HepG2 (cell line): Measurements from ENCODE around the gene KCNK17. TPM values are rescaled to one million over a fixed set of nuclear protein-coding genes. Genes with fewer than 3 reads are reported as not detected.

ENCODE experiments used
- ATAC-seq: fragments of 200-7000 bp; cut with Tn5 transposase; 3 replicates; pipeline ENCODE4 v1.9.1; 2020; ENCODE audit warnings: mild to moderate bottlenecking, moderate library complexity
- BruUV-seq: library from RNA; stranded (reverse); fragments of 400-500 nt; replicated peaks from 2 replicates; lab custom pipeline; 2021; lab: Mats Ljungman, UMichigan
- CTCF ChIA-PET: fragments of 300-600 bp; formaldehyde crosslinking; extraction: SDS; loops from one replicate; lab custom pipeline; 2021; ENCODE audit warnings: low total read pairs, inconsistent platforms, low intra/inter-chr PET ratio; lab: Yijun Ruan, JAX
- POLR2A ChIA-PET: fragments of 350-600 bp; sonication (Branson Sonifier 250); formaldehyde crosslinking; loops from one replicate; lab custom pipeline; 2020; ENCODE audit warnings: antibody characterized with exemption, inconsistent platforms; lab: Yijun Ruan, JAX
- DNase-seq: peaks from one replicate; pipeline ENCODE4 v3.0.0-alpha.2; 2015; ENCODE audit warnings: low spot score
- FAIRE-seq: peaks from 3 replicates; lab custom pipeline; 2011; peaks lifted over from hg19 to GRCh38; lab: Jason Lieb, UNC
- H2AFZ ChIP-seq: one replicate; pipeline ENCODE4 v1.6.1; 2011; ENCODE audit warnings: low read length, inconsistent platforms
- H3K27ac ChIP-seq: fragments of 300-600 bp; 3 replicates; pipeline ENCODE4 v1.8.0; 2011; ENCODE audit warnings: mixed run types, mild to moderate bottlenecking, mixed read lengths, low read length, inconsistent platforms; ENCODE audit not compliant: insufficient read depth; ENCODE audit errors: extremely low read length
- H3K27me3 ChIP-seq, 2 experiments: fragments of 200-600 bp in 1 of 2; 2 replicates in 1 of 2; 3 replicates in 1 of 2; pipeline versions ENCODE4 v1.6.0 to v1.8.0; 2011; ENCODE audit warnings: low read length in 2 of 2, mild to moderate bottlenecking in 2 of 2, moderate library complexity in 2 of 2, inconsistent platforms in 1 of 2; ENCODE audit not compliant: insufficient read depth in 2 of 2, control insufficient read depth in 1 of 2
- H3K36me3 ChIP-seq, 2 experiments: fragments of 200-600 bp in 1 of 2; replicated peaks in 1 of 2; 2 replicates in 1 of 2; 3 replicates in 1 of 2; pipeline versions ENCODE4 v1.5.1 to v1.8.0; 2011; ENCODE audit warnings: low read length in 2 of 2, inconsistent platforms in 1 of 2; ENCODE audit not compliant: insufficient read depth in 2 of 2, control insufficient read depth in 1 of 2
- H3K4me1 ChIP-seq: 2 replicates; pipeline ENCODE4 v1.5.1; 2012; ENCODE audit warnings: low read length, inconsistent platforms; ENCODE audit not compliant: insufficient read depth
- H3K4me2 ChIP-seq: 2 replicates; pipeline ENCODE4 v1.6.0; 2011; ENCODE audit warnings: low read depth, low read length, inconsistent platforms
- H3K4me3 ChIP-seq, 3 experiments: fragments of 200-600 bp in 1 of 3; sonication (generic), shearing (Covaris generic) in 1 of 3; replicated peaks in 1 of 3; 2 replicates each; pipeline ENCODE4 v1.5.1; 2011 to 2016; ENCODE audit warnings: low read length in 3 of 3, inconsistent platforms in 2 of 3, low read depth in 2 of 3, mild to moderate bottlenecking in 2 of 3, control low read depth in 1 of 3, mixed read lengths in 1 of 3; ENCODE audit not compliant: insufficient read depth in 1 of 3
- H3K79me2 ChIP-seq: one replicate; pipeline ENCODE4 v1.6.1; 2011; ENCODE audit warnings: low read length, inconsistent platforms; ENCODE audit not compliant: insufficient read depth
- H3K9ac ChIP-seq: 2 replicates; pipeline ENCODE4 v1.6.0; 2011; ENCODE audit warnings: mild to moderate bottlenecking, low read depth, low read length, inconsistent platforms; ENCODE audit not compliant: insufficient read depth
- H3K9me3 ChIP-seq: 2 replicates; pipeline ENCODE4 v1.5.1; 2012; ENCODE audit warnings: mild to moderate bottlenecking, low read length
- H4K20me1 ChIP-seq: 2 replicates; pipeline ENCODE4 v1.6.0; 2011; ENCODE audit warnings: inconsistent platforms, mild to moderate bottlenecking, low read length, moderate library complexity; ENCODE audit not compliant: insufficient read depth
- GABPA ChIP-seq, 2 experiments: IDR thresholded peaks; 2 replicates each; pipeline ENCODE4 v1.6.1; 2011 to 2016; ENCODE audit warnings: low read depth in 2 of 2, low read length in 1 of 2, missing biosample characterization in 1 of 2, missing genetic modification characterization in 1 of 2
- HDAC1 ChIP-seq: sonication (generic); formaldehyde crosslinking; IDR thresholded peaks from 2 replicates; pipeline ENCODE4 v1.5.1; 2020; ENCODE audit warnings: mild to moderate bottlenecking, missing genetic modification reagents
- HNRNPUL1 ChIP-seq: fragments of 200-400 bp; formaldehyde crosslinking; IDR thresholded peaks from 2 replicates; pipeline ENCODE4 v1.6.1; 2017; ENCODE audit warnings: low read depth, mild to moderate bottlenecking, low read length, moderate library complexity
- NFYB ChIP-seq: sonication (generic); formaldehyde crosslinking; IDR thresholded peaks from 2 replicates; pipeline ENCODE4 v1.4.0; 2020; ENCODE audit warnings: missing genetic modification reagents
- SMYD3 ChIP-seq: sonication (generic); formaldehyde crosslinking; IDR thresholded peaks from 2 replicates; pipeline ENCODE4 v1.8.1; 2023; ENCODE audit warnings: mild to moderate bottlenecking, missing genetic modification reagents
- ZNF564 ChIP-seq: sonication (generic); formaldehyde crosslinking; IDR thresholded peaks from 2 replicates; pipeline ENCODE4 v1.8.1; 2023; ENCODE audit warnings: mild to moderate bottlenecking, missing genetic modification reagents
- WGBS: methylation state at CpG from one replicate; pipeline ENCODE4 v1.1.6; 2017; ENCODE audit warnings: low lambda C conversion rate; 5-methylcytosine and 5-hydroxymethylcytosine counted together
- in situ Hi-C: cut with HindIII; loops from 2 replicates; pipeline ENCODE4 v1.10.0; 2017; ENCODE audit warnings: low pct_unique_long_range_greater_than_20kb; ENCODE audit not compliant: extremely low pct_ligation_motif_present
- intact Hi-C: fragments of 100-400 bp; cut with micrococcal nuclease; formaldehyde crosslinking; loops from one replicate; pipeline ENCODE4 v1.10.0; 2022; ENCODE audit not compliant: unreplicated experiment
- polyA plus RNA-seq, 8 experiments: library from polyadenylated mRNA; depleted of rRNA in 3 of 8; stranded (reverse) in 7 of 8; unstranded in 1 of 8; fragments of >200 nt; fragmentation: Illumina TruSeq in 4 of 8; extraction: Trizol in 4 of 8; gene quantifications; 2 replicates each; pipeline versions ENCODE4 v1.2.1 to v1.2.3, GENCODE V29; 2011 to 2016; ENCODE audit warnings: low read depth in 4 of 8, missing spikeins in 1 of 8, mixed read lengths in 1 of 8; ENCODE audit not compliant: insufficient read depth in 1 of 8
- total RNA-seq, 5 experiments: library from RNA; depleted of rRNA; stranded (reverse); fragments of >200 nt; fragmentation: Illumina TruSeq; extraction: Trizol; gene quantifications; 2 replicates each; pipeline ENCODE4 v1.2.3, GENCODE V29; 2016; ENCODE audit warnings: low read depth in 1 of 5
- TF ChIP-seq, protein P1 (sequence below): sonication (generic); formaldehyde crosslinking; IDR thresholded peaks from 2 replicates; pipeline ENCODE4 v1.4.0; 2020; ENCODE audit warnings: missing genetic modification reagents

Gene KCNK17
- total and polyA plus RNA-seq, 2 of the 13 experiments (the other 11 are each of a cell fraction or from before 2014, with no cell fraction given) = not detected

DNA sequence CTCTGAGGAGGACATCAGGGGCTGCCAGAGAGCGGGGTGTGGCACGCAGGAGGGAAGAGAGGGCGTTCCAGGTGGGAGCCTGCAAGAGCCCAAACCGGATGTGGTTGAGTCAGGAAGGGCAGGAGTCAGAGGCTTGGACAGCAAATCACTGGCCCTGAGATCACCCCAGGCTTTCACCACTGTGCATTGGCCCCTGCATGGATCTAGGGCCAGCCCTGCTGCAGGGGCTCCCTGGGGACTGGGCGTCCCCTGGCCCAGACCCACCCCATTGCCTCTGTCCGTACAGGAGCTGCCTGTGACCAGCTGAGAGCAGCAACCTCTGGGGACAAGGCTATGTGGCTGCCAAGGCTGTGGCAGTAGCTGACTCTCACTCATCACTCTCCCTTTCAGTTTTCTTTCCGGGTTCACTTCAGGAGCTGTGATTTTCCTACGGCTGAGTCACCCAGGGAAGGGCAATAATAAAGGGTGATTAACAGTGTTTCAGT lies 33.9 kb downstream of the KCNK17 start:
- intact Hi-C loops = no loop called here
- Histone ChIP-seq H3K9ac (no peak overlapping the region), H4K20me1 (no peaks in the 10 kb centered on the region), H3K9me3 (no peaks in the 10 kb centered on the region), H3K27ac (no peak overlapping the region), H3K36me3 (no peaks in the 10 kb centered on the region), H3K79me2 (no peaks in the 10 kb centered on the region), H3K27me3 (peaks cover 0 to 5% of the 10 kb centered on the region in 2 experiments; a peak in 1 of 5 replicates), H2AFZ (no peak overlapping the region), H3K4me2 (no peak overlapping the region), H3K4me3 (no peak overlapping the region), H3K4me1 (no peaks in the 10 kb centered on the region)
- BruUV-seq = no TSS peak
- FAIRE-seq = no peak
- in situ Hi-C loops = no loop called here
- ATAC-seq = peak; percentile 51
- WGBS = 3% methylated on average over 3 of the region's 8 CpGs
- ChIA-PET CTCF (no interaction called here), POLR2A (no interaction called here)
- no peak for DNase-seq
- TF ChIP-seq NFYB = no peak
- no peak for TF ChIP-seq GABPA (IDR thresholded peaks at IDR 0.05; ENCODE audit: low read depth, low read length)
- peak; percentile 30; the same call in 1 of the 2 replicates for TF ChIP-seq GABPA (CRISPR knock-in tag; IDR thresholded peaks at IDR 0.05; ENCODE audit: low read depth)

DNA sequence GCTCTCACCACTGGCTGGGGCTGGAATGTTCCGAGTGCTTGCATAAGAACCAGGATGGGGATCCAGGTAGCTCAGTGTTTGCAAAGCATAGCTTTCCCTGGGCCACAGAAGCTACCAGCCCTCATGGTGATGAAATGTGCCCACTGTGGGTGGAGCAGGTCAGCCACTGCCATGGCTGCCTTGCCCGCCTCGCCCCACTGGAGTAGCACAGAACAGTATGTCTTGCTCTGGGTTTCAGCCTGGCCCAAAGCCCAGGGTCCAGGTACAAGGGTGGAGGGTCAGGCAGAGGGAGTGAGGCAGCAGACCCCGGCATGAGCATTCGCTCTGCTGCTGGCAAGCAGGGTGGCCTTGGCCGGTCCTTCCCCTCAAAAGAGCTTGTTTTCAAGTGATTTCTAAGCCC lies 34.7 kb downstream of the KCNK17 start:
- Histone ChIP-seq H3K4me1 (no peaks in the 10 kb centered on the region), H3K27me3 (peaks cover 0 to 5% of the 10 kb centered on the region in 2 experiments; a peak in 1 of 5 replicates), H3K4me3 (no peak overlapping the region), H3K27ac (no peak overlapping the region), H3K9me3 (no peaks in the 10 kb centered on the region), H3K4me2 (no peak overlapping the region), H3K9ac (no peak overlapping the region), H3K79me2 (no peaks in the 10 kb centered on the region), H3K36me3 (no peaks in the 10 kb centered on the region), H4K20me1 (no peaks in the 10 kb centered on the region), H2AFZ (no peak overlapping the region)
- ChIA-PET POLR2A (no interaction called here), CTCF (no interaction called here)
- TF ChIP-seq HDAC1 (CRISPR knock-in tag) (no peak), SMYD3 (CRISPR knock-in tag) (no peak), HNRNPUL1 (no peak), ZNF564 (CRISPR knock-in tag) (no peak)
- TF ChIP-seq, protein P1, sequence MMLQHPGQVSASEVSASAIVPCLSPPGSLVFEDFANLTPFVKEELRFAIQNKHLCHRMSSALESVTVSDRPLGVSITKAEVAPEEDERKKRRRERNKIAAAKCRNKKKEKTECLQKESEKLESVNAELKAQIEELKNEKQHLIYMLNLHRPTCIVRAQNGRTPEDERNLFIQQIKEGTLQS (CRISPR knock-in tag) = no peak
- in situ Hi-C loops (no loop called here), intact Hi-C loops (no loop called here)
- ATAC-seq (no peak), FAIRE-seq (no peak), DNase-seq (no peak)
- no TSS peak for BruUV-seq
- 22% methylated on average over 6 of the region's 6 CpGs for WGBS
